K562 (cell line): ENCODE measurements around the gene IFT25. TPM values are rescaled to one million over a fixed set of nuclear protein-coding genes. Genes with fewer than 3 reads are reported as not detected.

Experiments
- ARID4B ChIP-seq: sonication (generic); formaldehyde crosslinking; IDR thresholded peaks from 2 replicates; pipeline ENCODE4 v1.8.0; 2022; ENCODE audit warnings: mild to moderate bottlenecking, missing genetic modification reagents
- LEF1 ChIP-seq: fragments of 450-650 bp; IDR thresholded peaks from 2 replicates; pipeline ENCODE4 v1.6.1; 2016; ENCODE audit warnings: mild to moderate bottlenecking
- MNT ChIP-seq, 2 experiments: fragments of 450-650 bp; conservative IDR thresholded peaks; 2 replicates each; pipeline ENCODE4 v1.6.1; 2017; ENCODE audit warnings: mild to moderate bottlenecking in 2 of 2, moderate library complexity in 2 of 2
- NCOA1 ChIP-seq: fragments of 450-650 bp; IDR thresholded peaks from 2 replicates; pipeline ENCODE4 v1.6.1; 2016; ENCODE audit warnings: low read depth
- NFIC ChIP-seq: fragments of 450-650 bp; IDR thresholded peaks from 2 replicates; pipeline ENCODE4 v1.6.1; 2017; ENCODE audit warnings: mild to moderate bottlenecking, inconsistent platforms
- TRIM28 ChIP-seq: fragments of 450-650 bp; IDR thresholded peaks from 2 replicates; pipeline ENCODE4 v1.6.1; 2017
- VEZF1 ChIP-seq: fragments of 200-800 bp; sonication (Bioruptor generic); IDR thresholded peaks from 2 replicates; pipeline ENCODE4 v1.6.1; 2017; ENCODE audit warnings: missing genetic modification characterization, missing compliant biosample characterization
- ZBTB40 ChIP-seq, 2 experiments: fragments of 450-650 bp in 1 of 2; sonication (generic) in 1 of 2; formaldehyde crosslinking in 1 of 2; IDR thresholded peaks; 2 replicates each; pipeline versions ENCODE4 v1.7.1 to v1.9.0; 2016 to 2022; ENCODE audit warnings: inconsistent platforms in 1 of 2, mild to moderate bottlenecking in 1 of 2, missing genetic modification reagents in 1 of 2
- polyA plus RNA-seq, 8 experiments: library from polyadenylated mRNA; depleted of rRNA in 4 of 8; stranded (reverse) in 5 of 8; unstranded in 3 of 8; fragments of >200 nt; fragmentation: Nextera tagmentation in 2 of 8; fragmentation: Illumina TruSeq in 1 of 8; extraction: Ambion mirVana in 2 of 8; extraction: Trizol in 1 of 8; gene quantifications; 2 replicates each; pipeline versions ENCODE4 v1.2.1 to v1.2.3, GENCODE V29; 2011 to 2014; ENCODE audit warnings: inconsistent platforms in 1 of 8, missing spikeins in 1 of 8
- total RNA-seq, 7 experiments: library from RNA; depleted of rRNA in 6 of 7; stranded (reverse); fragments of >200 nt in 6 of 7; fragmentation: Illumina TruSeq in 2 of 7; extraction: Trizol in 2 of 7; gene quantifications; 2 replicates each; pipeline versions ENCODE4 v1.2.1 to v1.2.3, GENCODE V29; 2011 to 2021; ENCODE audit warnings: low replicate concordance in 1 of 7

IFT25 gene
- total and polyA plus RNA-seq, 9 of the 15 experiments (the other 6 are each of a cell fraction or from before 2014, with no cell fraction given) = 93.6 to 209 (median 167) TPM

GRCh38 chr1:53889304-53890298, 55.9 kb downstream of the IFT25 start, which contains the start of gene YIPF1 (continued):
- TF ChIP-seq ZBTB40 (IDR thresholded peaks at IDR 0.05) (peak; percentile 65), ZBTB40 (CRISPR knock-in tag; IDR thresholded peaks at IDR 0.05) (no peak), TRIM28 (peak; percentile 28; the same call in 1 of the 2 replicates), VEZF1 (CRISPR knock-in tag) (peak; percentile 67), ARID4B (CRISPR knock-in tag) (peak; percentile 89), NCOA1 (peak; percentile 63; the same call in 1 of the 2 replicates), NFIC (peak; percentile 31; the same call in 1 of the 2 replicates), LEF1 (peak; percentile 33; the same call in 1 of the 2 replicates), MNT (conservative IDR thresholded peaks at IDR 0.05) (peak; percentile 31 to 68; a peak in 2 of 4 replicates)
